Measurements from ENCODE around the gene GRPEL2. TPM values are rescaled to one million over a fixed set of nuclear protein-coding genes. Genes with fewer than 3 reads are reported as not detected.
A peak's percentile ranks its signal among the peaks of the same experiment; 100 is the strongest.

Gene GRPEL2
- total and polyA plus RNA-seq, 2 donors (not counting 3 experiments of a cell fraction or from before 2014, with no cell fraction given) = 7.6 to 32.5 TPM

GRCh38 chr5:149310947-149311658, 34.2 kb upstream of the GRPEL2 start:
- intact Hi-C loops (cut with micrococcal nuclease) (loop anchor here (1.0 to 5.0 kb wide), 6 partner anchors 12 to 252 kb away; partner anchors contain the start of gene GRPEL2), dilution Hi-C loops (cut with MboI; ENCODE audit: extremely low pct_ligation_motif_present, low sequenced_read_pairs) (no loop called here)
- Histone ChIP-seq H3K4me3 (replicated peaks in 1 of 3; ENCODE audit: insufficient read depth in 1 of 3, low read depth in 1 of 3, low read length in 3 of 3) (no peak overlapping the region), H3K27ac (ENCODE audit: insufficient read depth, low read depth, low read length) (peak overlapping the region; percentile 77), H3K4me2 (ENCODE audit: insufficient read depth, low read length) (peak overlapping the region; percentile 23), H3K9me3 (replicated peaks; ENCODE audit: control insufficient read depth, insufficient read depth, low read length) (no peaks in the 10 kb centered on the region), H3K27me3 (ENCODE audit: control insufficient read depth in 2 of 2, insufficient read depth in 2 of 2, low read length in 2 of 2) (no peaks in the 10 kb centered on the region), H3K4me1 (ENCODE audit: control insufficient read depth, extremely low read depth, insufficient read depth, low read length) (peaks cover 23% of the 10 kb centered on the region), H3K9ac (replicated peaks; ENCODE audit: extremely low read depth, insufficient read depth, low read length) (peak overlapping the region; percentile 44), H3K36me3 (ENCODE audit: control insufficient read depth in 2 of 2, extremely low read depth in 1 of 2, insufficient read depth in 2 of 2, low read length in 2 of 2) (peaks cover 0 to 3% of the 10 kb centered on the region in 2 experiments), H3K9me1 (replicated peaks; ENCODE audit: control insufficient read depth, extremely low read depth, insufficient read depth, low read length) (no peaks in the 10 kb centered on the region), H2AFZ (ENCODE audit: low read depth, low read length) (peak overlapping the region; percentile 16), H3K79me2 (ENCODE audit: control insufficient read depth, insufficient read depth, low read length) (no peaks in the 10 kb centered on the region), H4K20me1 (replicated peaks; ENCODE audit: control insufficient read depth, extremely low read depth, insufficient read depth, low read length) (no peaks in the 10 kb centered on the region)
- CTCF ChIA-PET = interaction anchor here (0.6 to 4.4 kb wide), 12 partner anchors 9 to 254 kb away, joined by 3 to 26 read pairs (median 4); no protein-coding TSS in a partner anchor
- BruUV-seq (replicated peaks) = TSS peak; percentile 92
- DNase-seq (ENCODE audit: low read depth, low spot score) = peak; percentile 78
- POLR2A ChIA-PET = interaction anchor here (1.4 kb wide), 1 partner anchor 11 kb away, joined by 3 read pairs; no protein-coding TSS in a partner anchor
- FAIRE-seq = peak; percentile 92
- peak; percentile 27 for TF ChIP-seq POLR2AphosphoS5 (IDR thresholded peaks at IDR 0.05; ENCODE audit: insufficient read depth, low read depth, low read length)
- TF ChIP-seq GATA2 (IDR thresholded peaks at IDR 0.05; ENCODE audit: insufficient read depth, insufficient read length, low read depth, low read length) = no peak
- TF ChIP-seq JUN (IDR thresholded peaks at IDR 0.05; ENCODE audit: borderline replicate concordance, insufficient read depth, insufficient read length, low read depth) = peak; percentile 36
- no peak for TF ChIP-seq POLR2A (IDR thresholded peaks at IDR 0.05; ENCODE audit: low read depth, low read length)
- no peak for TF ChIP-seq FOS (IDR thresholded peaks at IDR 0.05; ENCODE audit: borderline replicate concordance, insufficient read depth, low read length)

- FAIRE-seq = no peak
- no TSS peak for BruUV-seq (replicated peaks)
- intact Hi-C loops (cut with micrococcal nuclease) = loop anchor here (5.0 kb wide), 1 partner anchor 34 kb away; the partner anchor contains the start of gene GRPEL2
Measured at GRCh38 chr5:149313151-149313841, 32.0 kb upstream of the GRPEL2 start.

More at GRCh38 chr5:149313151-149313841, 32.0 kb upstream of the GRPEL2 start:
- CTCF ChIA-PET = interaction anchor here (0.9 to 3.2 kb wide), 7 partner anchors 8 to 118 kb away, joined by 3 to 14 read pairs (median 6); partner anchors contain the start of gene PCYOX1L
- Histone ChIP-seq H3K4me2 (ENCODE audit: insufficient read depth, low read length) (no peak overlapping the region), H3K9me3 (replicated peaks; ENCODE audit: control insufficient read depth, insufficient read depth, low read length) (no peaks in the 10 kb centered on the region), H3K4me3 (replicated peaks in 1 of 3; ENCODE audit: insufficient read depth in 1 of 3, low read depth in 1 of 3, low read length in 3 of 3) (no peak overlapping the region), H4K20me1 (replicated peaks; ENCODE audit: control insufficient read depth, extremely low read depth, insufficient read depth, low read length) (no peaks in the 10 kb centered on the region), H3K27ac (ENCODE audit: insufficient read depth, low read depth, low read length) (no peak overlapping the region), H2AFZ (ENCODE audit: low read depth, low read length) (no peak overlapping the region), H3K9me1 (replicated peaks; ENCODE audit: control insufficient read depth, extremely low read depth, insufficient read depth, low read length) (no peaks in the 10 kb centered on the region), H3K36me3 (ENCODE audit: control insufficient read depth in 2 of 2, extremely low read depth in 1 of 2, insufficient read depth in 2 of 2, low read length in 2 of 2) (peaks cover 0 to 3% of the 10 kb centered on the region in 2 experiments), H3K79me2 (ENCODE audit: control insufficient read depth, insufficient read depth, low read length) (no peaks in the 10 kb centered on the region), H3K4me1 (ENCODE audit: control insufficient read depth, extremely low read depth, insufficient read depth, low read length) (peaks cover 23% of the 10 kb centered on the region), H3K27me3 (ENCODE audit: control insufficient read depth in 2 of 2, insufficient read depth in 2 of 2, low read length in 2 of 2) (no peaks in the 10 kb centered on the region), H3K9ac (replicated peaks; ENCODE audit: extremely low read depth, insufficient read depth, low read length) (no peak overlapping the region)
- dilution Hi-C loops (cut with MboI; ENCODE audit: extremely low pct_ligation_motif_present, low sequenced_read_pairs) = no loop called here
- DNase-seq (ENCODE audit: low read depth, low spot score) = no peak
- POLR2A ChIA-PET = no interaction called here
- TF ChIP-seq CTCF (IDR thresholded peaks at IDR 0.05; ENCODE audit: extremely low read depth in 1 of 2, insufficient read depth in 1 of 2, low read depth in 1 of 2, low read length in 2 of 2) = no peak
- TF ChIP-seq FOS (IDR thresholded peaks at IDR 0.05; ENCODE audit: borderline replicate concordance, insufficient read depth, low read length) = no peak
- TF ChIP-seq POLR2A (IDR thresholded peaks at IDR 0.05; ENCODE audit: low read depth, low read length) = no peak
- TF ChIP-seq MAX (IDR thresholded peaks at IDR 0.05; ENCODE audit: insufficient read depth, insufficient read length) = no peak
- TF ChIP-seq POLR2AphosphoS5 (IDR thresholded peaks at IDR 0.05; ENCODE audit: insufficient read depth, low read depth, low read length) = no peak
- no peak for TF ChIP-seq GATA2 (IDR thresholded peaks at IDR 0.05; ENCODE audit: insufficient read depth, insufficient read length, low read depth, low read length)
- TF ChIP-seq EZH2 (IDR thresholded peaks at IDR 0.05; ENCODE audit: borderline replicate concordance, low read depth, low read length, severe bottlenecking) = no peak
- no peak for TF ChIP-seq JUN (IDR thresholded peaks at IDR 0.05; ENCODE audit: borderline replicate concordance, insufficient read depth, insufficient read length, low read depth)
- TF ChIP-seq MYC (IDR thresholded peaks at IDR 0.05; ENCODE audit: low read depth, low read length) = no peak
